ENCODE data around the gene DBF4B. TPM values are rescaled to one million over a fixed set of nuclear protein-coding genes. Genes with fewer than 3 reads are reported as not detected.
A peak's percentile ranks its signal among the peaks of the same experiment; 100 is the strongest.

The DBF4B gene
- total and polyA plus RNA-seq, 12 donors, result 1.9 to 10.5 (median 4.7) TPM

GRCh38 chr17:44781551-44782325 is 73.3 kb downstream of the DBF4B start:
- DNase-seq, result peak in 2 of 7 donors; percentile 14 to 42
- H3K27ac ChIP-seq, result peak overlapping the region in 1 of 5 donors; percentile 45
- peaks cover 7% of the 10 kb centered on the region for H3K27me3 ChIP-seq
- H3K4me3 ChIP-seq, result no peak overlapping the region
- peaks cover 0 to 5% of the 10 kb centered on the region in 2 donors for H3K4me1 ChIP-seq (replicated peaks in 1 of 2)
- H3K36me3 ChIP-seq (replicated peaks in 1 of 2), result no peaks in the 10 kb centered on the region
- H3K9me3 ChIP-seq (replicated peaks in 1 of 3), result no peaks in the 10 kb centered on the region
- intact Hi-C loops (cut with DNase I), result loop anchor here in 1 of 2 donors (2.0 kb wide), 1 partner anchor 83 kb away; no protein-coding TSS in a partner anchor
- no peak for TF ChIP-seq POLR2A (IDR thresholded peaks at IDR 0.05)
- TF ChIP-seq CTCF (IDR thresholded peaks at IDR 0.05), result no peak
- 62 to 71% (median 66%) methylated on average over 10 to 17 of the region's 17 CpGs for WGBS, 4 donors

GRCh38 chr17:44782326-44782850 is 73.9 kb downstream of the DBF4B start:
- Histone ChIP-seq H3K36me3 (replicated peaks in 1 of 2) (no peaks in the 10 kb centered on the region), H3K27me3 (peaks cover 7% of the 10 kb centered on the region), H3K4me1 (replicated peaks in 1 of 2) (peaks cover 0 to 5% of the 10 kb centered on the region in 2 donors), H3K27ac (no peak overlapping the region), H3K9me3 (replicated peaks in 1 of 3) (no peaks in the 10 kb centered on the region), H3K4me3 (no peak overlapping the region)
- TF ChIP-seq POLR2A (IDR thresholded peaks at IDR 0.05) (no peak), CTCF (IDR thresholded peaks at IDR 0.05) (no peak)
- WGBS, 4 donors, result 50 to 63% (median 55%) methylated on average over 10 to 11 of the region's 11 CpGs
- no peak for DNase-seq
- intact Hi-C loops (cut with DNase I), result no loop called here

- Histone ChIP-seq H3K36me3 (replicated peaks in 1 of 2) (no peaks in the 10 kb centered on the region), H3K27ac (no peak overlapping the region), H3K4me1 (replicated peaks in 1 of 2) (no peaks in the 10 kb centered on the region), H3K27me3 (no peaks in the 10 kb centered on the region), H3K4me3 (no peak overlapping the region), H3K9me3 (replicated peaks in 1 of 3) (no peaks in the 10 kb centered on the region)
- intact Hi-C loops (cut with DNase I), result no loop called here
- 84 to 100% (median 88%) methylated on average over 1 to 7 of the region's 7 CpGs for WGBS, 4 donors
- no peak for TF ChIP-seq CTCF (IDR thresholded peaks at IDR 0.05)
- TF ChIP-seq POLR2A (IDR thresholded peaks at IDR 0.05), result no peak
- DNase-seq, result no peak
These were observed 77.5 kb downstream of the DBF4B start for GRCh38 chr17:44785921-44786320.

GRCh38 chr17:44786551-44787081 is 78.2 kb downstream of the DBF4B start:
- Histone ChIP-seq H3K4me3 (no peak overlapping the region), H3K9me3 (replicated peaks in 1 of 3) (no peaks in the 10 kb centered on the region), H3K36me3 (replicated peaks in 1 of 2) (no peaks in the 10 kb centered on the region), H3K27ac (no peak overlapping the region), H3K27me3 (no peaks in the 10 kb centered on the region), H3K4me1 (replicated peaks in 1 of 2) (no peaks in the 10 kb centered on the region)
- WGBS, 4 donors, result 36 to 74% (median 57%) methylated on average over 8 to 16 of the region's 16 CpGs
- intact Hi-C loops (cut with DNase I), result no loop called here
- TF ChIP-seq CTCF (IDR thresholded peaks at IDR 0.05), result no peak
- no peak for TF ChIP-seq POLR2A (IDR thresholded peaks at IDR 0.05)
- no peak for DNase-seq
